SU-DHL-6 (cell line): ENCODE results near the gene ANKLE1.

Experiments used
- EZH2phosphoT487 ChIP-seq: fragments of 200-600 bp; sonication (generic), shearing (Covaris generic); conservative IDR thresholded peaks from 2 replicates; pipeline ENCODE4 v1.6.1; 2018; ENCODE audit warnings: mild to moderate bottlenecking, antibody characterized with exemption, low read length, moderate library complexity, mixed read lengths
- TF ChIP-seq, protein P1 (sequence below): fragments of 200-600 bp; sonication (generic); IDR thresholded peaks from one replicate; pipeline ENCODE4 v1.5.1; 2017; ENCODE audit warnings: antibody characterized with exemption, mild to moderate bottlenecking, low read length, moderate library complexity; ENCODE audit not compliant: insufficient read depth, poor library complexity, severe bottlenecking

DNA sequence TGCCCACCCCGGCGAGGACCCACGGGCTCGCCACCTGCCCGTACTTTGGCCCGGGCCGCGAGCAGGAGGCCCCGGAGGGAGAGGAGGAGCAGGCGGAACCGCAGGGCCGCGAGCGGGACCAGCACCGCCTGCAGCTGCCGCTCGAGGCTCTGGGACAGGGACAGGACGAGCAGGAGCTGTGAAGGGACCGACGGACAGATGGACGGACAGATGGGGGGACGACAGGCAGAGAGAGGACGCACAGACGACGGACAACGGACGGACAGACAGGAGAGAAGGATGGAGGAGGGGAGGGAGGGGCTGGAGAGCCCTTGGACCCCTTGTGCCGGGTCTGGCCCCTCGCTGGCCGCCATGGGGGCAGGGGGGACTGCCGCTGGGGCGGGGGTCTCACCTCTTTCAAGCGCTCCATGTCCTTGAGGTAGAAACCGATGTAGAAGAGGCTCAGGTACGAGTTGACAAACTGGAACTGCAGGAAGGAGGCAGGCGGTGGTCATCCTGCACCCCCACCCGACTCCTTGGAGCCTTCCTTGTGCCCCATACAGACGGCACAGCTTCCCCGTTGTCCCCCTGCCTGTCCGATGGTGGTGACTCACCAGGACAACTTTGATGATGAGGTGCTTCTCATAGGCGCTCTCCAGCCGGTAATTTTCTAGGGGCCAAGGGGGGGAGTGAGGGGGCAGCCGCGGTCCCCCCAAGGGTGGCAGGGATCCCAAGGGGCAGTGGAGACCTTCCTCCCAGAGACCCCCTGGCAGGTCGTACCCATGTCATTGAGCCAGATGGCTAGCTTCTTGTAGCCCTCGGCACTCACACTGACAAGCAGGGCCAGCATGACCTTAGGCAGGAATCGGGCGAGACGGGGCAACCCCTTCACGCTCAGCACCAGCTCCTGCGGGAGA lies 47.9 kb downstream of the ANKLE1 start:
- TF ChIP-seq, protein P1, sequence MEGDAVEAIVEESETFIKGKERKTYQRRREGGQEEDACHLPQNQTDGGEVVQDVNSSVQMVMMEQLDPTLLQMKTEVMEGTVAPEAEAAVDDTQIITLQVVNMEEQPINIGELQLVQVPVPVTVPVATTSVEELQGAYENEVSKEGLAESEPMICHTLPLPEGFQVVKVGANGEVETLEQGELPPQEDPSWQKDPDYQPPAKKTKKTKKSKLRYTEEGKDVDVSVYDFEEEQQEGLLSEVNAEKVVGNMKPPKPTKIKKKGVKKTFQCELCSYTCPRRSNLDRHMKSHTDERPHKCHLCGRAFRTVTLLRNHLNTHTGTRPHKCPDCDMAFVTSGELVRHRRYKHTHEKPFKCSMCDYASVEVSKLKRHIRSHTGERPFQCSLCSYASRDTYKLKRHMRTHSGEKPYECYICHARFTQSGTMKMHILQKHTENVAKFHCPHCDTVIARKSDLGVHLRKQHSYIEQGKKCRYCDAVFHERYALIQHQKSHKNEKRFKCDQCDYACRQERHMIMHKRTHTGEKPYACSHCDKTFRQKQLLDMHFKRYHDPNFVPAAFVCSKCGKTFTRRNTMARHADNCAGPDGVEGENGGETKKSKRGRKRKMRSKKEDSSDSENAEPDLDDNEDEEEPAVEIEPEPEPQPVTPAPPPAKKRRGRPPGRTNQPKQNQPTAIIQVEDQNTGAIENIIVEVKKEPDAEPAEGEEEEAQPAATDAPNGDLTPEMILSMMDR: no peak
- TF ChIP-seq EZH2phosphoT487: no peak
